Naive thymus-derived CD8-positive, alpha-beta T cell (primary cell): ENCODE results near the gene INCENP. TPM values are rescaled to one million over a fixed set of nuclear protein-coding genes. Genes with fewer than 3 reads are reported as not detected.
"Not testable (repeated sequence)": the region's sequence is repeated elsewhere in the genome, so short reads cannot be mapped to it uniquely, and the experiment has no call there.

Experiments used
- ATAC-seq, 2 donors: fragments of 150-1000 bp; cut with Tn5 transposase in 1 of 2; sonication (Bioruptor Pico), chemical (Tn5 transposase) in 1 of 2; 1 replicate in 1 of 2; 2 replicates in 1 of 2; pipeline ENCODE4 v1.10.0; 2021; ENCODE audit warnings: mild to moderate bottlenecking in 2 of 2, moderate library complexity in 2 of 2
- POLR2A ChIA-PET: fragments of 350-600 bp; sonication (Branson Sonifier 250); formaldehyde crosslinking; loops from one replicate; lab custom pipeline; 2021; ENCODE audit warnings: antibody characterized with exemption; lab: Charles Lee
- DNase-seq, 10 donors: peaks; one replicate each; pipeline versions ENCODE4 v3.0.0 to v3.0.0-alpha.2; 2020 to 2022
- H3K27ac Mint-ChIP-seq, 10 donors: one replicate each; pipeline ENCODE4 v1.8.0; 2020 to 2022; ENCODE audit warnings: mild to moderate bottlenecking in 10 of 10, mixed read lengths in 10 of 10, moderate library complexity in 4 of 10, inconsistent platforms in 1 of 10
- H3K27me3 Mint-ChIP-seq, 5 donors: one replicate each; pipeline ENCODE4 v1.8.0; 2021 to 2022; ENCODE audit warnings: mixed read lengths in 5 of 5
- H3K36me3 Mint-ChIP-seq, 3 donors: one replicate each; pipeline ENCODE4 v1.8.0; 2020 to 2022; ENCODE audit warnings: mixed read lengths in 3 of 3, mild to moderate bottlenecking in 2 of 3, inconsistent platforms in 1 of 3
- H3K4me1 Mint-ChIP-seq, 4 donors: one replicate each; pipeline ENCODE4 v1.8.0; 2021 to 2022; ENCODE audit warnings: mixed read lengths in 4 of 4
- H3K4me3 Mint-ChIP-seq, 10 donors: one replicate each; pipeline ENCODE4 v1.8.0; 2020 to 2022; ENCODE audit warnings: mild to moderate bottlenecking in 10 of 10, mixed read lengths in 10 of 10, moderate library complexity in 6 of 10, inconsistent platforms in 1 of 10
- H3K9me3 Mint-ChIP-seq, 9 donors: one replicate each; pipeline ENCODE4 v1.8.0; 2020 to 2022; ENCODE audit warnings: mixed read lengths in 9 of 9, mild to moderate bottlenecking in 3 of 9, inconsistent platforms in 1 of 9, moderate library complexity in 1 of 9
- polyA plus RNA-seq, 3 donors: library from polyadenylated mRNA; unstranded; fragments of 300-500 nt; fragmentation: Illumina TruSeq; gene quantifications; one replicate each; pipeline ENCODE4 v1.2.3, GENCODE V29; 2021
- total RNA-seq, 8 experiments: library from RNA in 2 of 8; stranded (reverse) in 2 of 8; gene quantifications; one replicate each; pipeline ENCODE4 v1.2.3 and lab custom pipeline; 2021 to 2026

INCENP gene
- total RNA-seq (10 to 100 TPM; 27.9 to 28.2 TPM), polyA plus RNA-seq (1 to 10 TPM in 2 of 3 donors, under 1 TPM in 1; 0.73 to 1.8 (median 1.3) TPM), total RNA-seq (lab: John Stamatoyannopoulos, UW) (17.4 to 34.9 (median 26.6) reads per million in 6 experiments)

GRCh38 chr11:62123669-62124185 lies at the start of gene INCENP:
INCENP (plus strand) TSS chr11:62124011; CDS start chr11:62128162, 4,151 bp downstream.
- peak; percentile 99 for ATAC-seq
- peaks cover 0 to 11% (median 0%) of the 10 kb centered on the region in 3 donors for H3K36me3 Mint-ChIP-seq
- POLR2A ChIA-PET, result interaction anchor here (1.3 to 1.6 kb wide), 2 partner anchors 11 to 156 kb away, joined by 4 to 13 read pairs; partner anchors contain the start of gene FTH1
- no peaks in the 10 kb centered on the region for H3K9me3 Mint-ChIP-seq
- H3K4me3 Mint-ChIP-seq, result peak within 1 kb of the TSS; percentile 89 to 96 (median 94)
- peak; percentile 87 to 97 (median 94) for DNase-seq
- H3K27me3 Mint-ChIP-seq, result no peaks in the 10 kb centered on the region
- peaks cover 13 to 30% (median 28%) of the 10 kb centered on the region in 4 donors for H3K4me1 Mint-ChIP-seq
- H3K27ac Mint-ChIP-seq, result peak within 1 kb of the TSS; percentile 66 to 94 (median 92)

- POLR2A ChIA-PET, result no interaction called here
- Mint-ChIP-seq H3K36me3 (no peaks in the 10 kb centered on the region), H3K27me3 (peaks cover 0 to 2% (median 0%) of the 10 kb centered on the region in 5 donors), H3K9me3 (no peaks in the 10 kb centered on the region), H3K4me1 (no peaks in the 10 kb centered on the region), H3K4me3 (no peak overlapping the region), H3K27ac (peak overlapping the region in 1 of 10 donors; percentile 72)
- no peak for DNase-seq
- ATAC-seq, result no peak
Observed at GRCh38 chr11:62075438-62075837, 48.4 kb upstream of the INCENP start.

GRCh38 chr11:62077132-62077531 lies 46.7 kb upstream of the INCENP start:
- DNase-seq (no peak), ATAC-seq (no peak)
- POLR2A ChIA-PET, result no interaction called here
- no peaks in the 10 kb centered on the region for H3K9me3 Mint-ChIP-seq
- peaks cover 0 to 2% (median 0%) of the 10 kb centered on the region in 5 donors for H3K27me3 Mint-ChIP-seq
- no peak overlapping the region for H3K27ac Mint-ChIP-seq
- no peak overlapping the region for H3K4me3 Mint-ChIP-seq
- H3K4me1 Mint-ChIP-seq, result peaks cover 5 to 7% (median 7%) of the 10 kb centered on the region in 4 donors
- H3K36me3 Mint-ChIP-seq, result no peaks in the 10 kb centered on the region

GRCh38 chr11:62081378-62082291 lies 42.2 kb upstream of the INCENP start:
- Mint-ChIP-seq H3K9me3 (no peaks in the 10 kb centered on the region), H3K4me3 (peak overlapping the region in 9 of 10 donors; percentile 1 to 68 (median 40)), H3K27ac (peak overlapping the region in 9 of 10 donors; percentile 11 to 93 (median 83)), H3K4me1 (peaks cover 5 to 8% (median 7%) of the 10 kb centered on the region in 4 donors), H3K27me3 (peaks cover 0 to 2% (median 0%) of the 10 kb centered on the region in 5 donors), H3K36me3 (no peaks in the 10 kb centered on the region)
- POLR2A ChIA-PET, result interaction anchor here (0.7 to 3.1 kb wide), 5 partner anchors 8 to 183 kb away, joined by 3 to 32 read pairs (median 3); partner anchors contain the start of gene FTH1
- DNase-seq (peak; percentile 63 to 87 (median 78)), ATAC-seq (peak; percentile 84 to 85)

GRCh38 chr11:62082292-62082657 lies 41.5 kb upstream of the INCENP start:
- Mint-ChIP-seq H3K27me3 (peaks cover 0 to 2% (median 0%) of the 10 kb centered on the region in 5 donors), H3K36me3 (no peaks in the 10 kb centered on the region), H3K9me3 (no peaks in the 10 kb centered on the region), H3K27ac (peak overlapping the region in 5 of 10 donors; percentile 11 to 93 (median 83)), H3K4me3 (peak overlapping the region in 3 of 10 donors; percentile 30 to 64 (median 55)), H3K4me1 (peaks cover 5 to 8% (median 7%) of the 10 kb centered on the region in 4 donors)
- no peak for ATAC-seq
- no peak for DNase-seq
- POLR2A ChIA-PET, result interaction anchor here (0.7 to 3.1 kb wide), 5 partner anchors 8 to 183 kb away, joined by 3 to 32 read pairs (median 3); partner anchors contain the start of gene FTH1

GRCh38 chr11:62084801-62085200 lies 39.0 kb upstream of the INCENP start:
- H3K4me3 Mint-ChIP-seq, DNase-seq, POLR2A ChIA-PET, ATAC-seq, H3K36me3 Mint-ChIP-seq, H3K27me3 Mint-ChIP-seq, H3K4me1 Mint-ChIP-seq: not testable (repeated sequence)
- Mint-ChIP-seq H3K9me3 (peaks cover 0 to 17% (median 6%) of the 10 kb centered on the region in 9 donors), H3K27ac (peak overlapping the region in 1 of 10 donors; percentile 68)

GRCh38 chr11:62087694-62088093 lies 36.1 kb upstream of the INCENP start:
- H3K4me1 Mint-ChIP-seq, result no peaks in the 10 kb centered on the region
- ATAC-seq, result no peak
- H3K4me3 Mint-ChIP-seq, result no peak overlapping the region
- peaks cover 0 to 4% (median 0%) of the 10 kb centered on the region in 5 donors for H3K27me3 Mint-ChIP-seq
- H3K36me3 Mint-ChIP-seq, result peaks cover 0 to 7% (median 5%) of the 10 kb centered on the region in 3 donors
- no peak overlapping the region for H3K27ac Mint-ChIP-seq
- DNase-seq, result no peak
- POLR2A ChIA-PET, result interaction anchor here (0.6 kb wide), 1 partner anchor 450 kb away, joined by 3 read pairs; no protein-coding TSS in a partner anchor
- H3K9me3 Mint-ChIP-seq, result peaks cover 0 to 17% (median 10%) of the 10 kb centered on the region in 9 donors

- Mint-ChIP-seq H3K9me3 (peaks cover 0 to 17% (median 10%) of the 10 kb centered on the region in 9 donors), H3K4me1 (no peaks in the 10 kb centered on the region), H3K4me3 (no peak overlapping the region), H3K27ac (no peak overlapping the region), H3K36me3 (peaks cover 0 to 7% (median 5%) of the 10 kb centered on the region in 3 donors), H3K27me3 (peaks cover 0 to 5% (median 2%) of the 10 kb centered on the region in 5 donors)
- POLR2A ChIA-PET, result no interaction called here
- no peak for ATAC-seq
- DNase-seq, result no peak
Observed at GRCh38 chr11:62088331-62088933, 35.4 kb upstream of the INCENP start.

GRCh38 chr11:62103141-62103540 lies 20.7 kb upstream of the INCENP start:
- Mint-ChIP-seq H3K36me3 (no peaks in the 10 kb centered on the region), H3K27ac (peak overlapping the region in 4 of 10 donors; percentile 6 to 26 (median 21)), H3K4me3 (no peak overlapping the region), H3K27me3 (no peaks in the 10 kb centered on the region), H3K4me1 (peaks cover 5 to 20% (median 15%) of the 10 kb centered on the region in 4 donors), H3K9me3 (no peaks in the 10 kb centered on the region)
- POLR2A ChIA-PET, result interaction anchor here (0.6 kb wide), 1 partner anchor 200 kb away, joined by 3 read pairs; no protein-coding TSS in a partner anchor
- DNase-seq (no peak), ATAC-seq (no peak)

- ATAC-seq (no peak), DNase-seq (no peak)
- peak overlapping the region in 7 of 10 donors; percentile 4 to 92 (median 35) for H3K27ac Mint-ChIP-seq
- no peaks in the 10 kb centered on the region for H3K9me3 Mint-ChIP-seq
- H3K4me3 Mint-ChIP-seq, result no peak overlapping the region
- H3K4me1 Mint-ChIP-seq, result peaks cover 5 to 21% (median 15%) of the 10 kb centered on the region in 4 donors
- POLR2A ChIA-PET, result no interaction called here
- H3K27me3 Mint-ChIP-seq, result no peaks in the 10 kb centered on the region
- no peaks in the 10 kb centered on the region for H3K36me3 Mint-ChIP-seq
Observed at GRCh38 chr11:62103986-62104385, 19.8 kb upstream of the INCENP start.

- Mint-ChIP-seq H3K9me3 (no peaks in the 10 kb centered on the region), H3K36me3 (no peaks in the 10 kb centered on the region), H3K4me3 (peak overlapping the region; percentile 77 to 97 (median 86)), H3K27ac (peak overlapping the region; percentile 53 to 98 (median 90)), H3K4me1 (peaks cover 5 to 21% (median 15%) of the 10 kb centered on the region in 4 donors), H3K27me3 (no peaks in the 10 kb centered on the region)
- peak; percentile 54 to 65 for ATAC-seq
- DNase-seq, result peak in 5 of 10 donors; percentile 9 to 39 (median 20)
- POLR2A ChIA-PET, result no interaction called here
Observed at GRCh38 chr11:62104816-62105653, 18.8 kb upstream of the INCENP start.
